A549 (cell line): ENCODE data around the gene GOLT1B. TPM values are rescaled to one million over a fixed set of nuclear protein-coding genes. Genes with fewer than 3 reads are reported as not detected.

ENCODE experiments used
- ATAC-seq, 2 experiments: fragments of 200-7000 bp in 1 of 2; fragments of >200 bp in 1 of 2; cut with Nextera tagmentation in 1 of 2; cut with Tn5 transposase in 1 of 2; 3 replicates each; pipeline versions ENCODE4 v1.8.0 to v1.9.1; 2018 to 2020; ENCODE audit warnings: mild to moderate bottlenecking in 1 of 2, moderate library complexity in 1 of 2
- CTCF ChIA-PET: fragments of 300-600 bp; sonication (Branson Sonifier 250); formaldehyde crosslinking; extraction: SDS; loops from one replicate; lab custom pipeline; 2021; ENCODE audit warnings: antibody characterized with exemption, inconsistent platforms; lab: Yijun Ruan, JAX
- POLR2A ChIA-PET: fragments of 350-600 bp; formaldehyde crosslinking; extraction: SDS; loops from one replicate; lab custom pipeline; 2021; ENCODE audit warnings: antibody characterized with exemption, inconsistent platforms; lab: Yijun Ruan, JAX
- DNase-seq, 2 experiments: peaks; one replicate each; pipeline versions ENCODE4 v3.0.0 to v3.0.0-alpha.2; 2011 to 2016; ENCODE audit warnings: low read depth in 1 of 2, low spot score in 1 of 2
- FAIRE-seq: peaks from 2 replicates; lab custom pipeline; 2011; peaks lifted over from hg19 to GRCh38; lab: Jason Lieb, UNC
- H3K27ac ChIP-seq, 2 experiments: fragments of >200 bp; sonication (Bioruptor Twin); formaldehyde crosslinking; 3 replicates each; pipeline ENCODE4 v1.5.1; 2016 to 2017
- H3K4me1 ChIP-seq: fragments of >200 bp; sonication (Bioruptor Twin); formaldehyde crosslinking; 3 replicates; pipeline ENCODE4 v1.6.1; 2016
- H3K4me2 ChIP-seq: fragments of >200 bp; sonication (Bioruptor Twin); formaldehyde crosslinking; 3 replicates; pipeline ENCODE4 v1.6.1; 2016
- H3K4me3 ChIP-seq: fragments of >200 bp; sonication (Bioruptor Twin); formaldehyde crosslinking; 3 replicates; pipeline ENCODE4 v1.5.1; 2016
- H3K9me3 ChIP-seq: fragments of >200 bp; sonication (Bioruptor Twin); formaldehyde crosslinking; 3 replicates; pipeline ENCODE4 v1.6.1; 2016
- CEBPB ChIP-seq, 2 experiments: fragments of >200 bp in 1 of 2; sonication (Bioruptor Twin) in 1 of 2; formaldehyde crosslinking in 1 of 2; IDR thresholded peaks; 2 replicates each; pipeline ENCODE4 v1.6.1; 2012 to 2016
- CHD2 ChIP-seq: fragments of 150-350 bp; IDR thresholded peaks from 2 replicates; pipeline ENCODE4 v1.6.1; 2014; ENCODE audit warnings: low read length; ENCODE audit not compliant: partially characterized antibody
- EHMT2 ChIP-seq: fragments of 200-600 bp; sonication (generic); IDR thresholded peaks from 2 replicates; pipeline ENCODE4 v1.6.1; 2016; ENCODE audit warnings: antibody characterized with exemption, low read depth, mild to moderate bottlenecking, moderate library complexity
- ESRRA ChIP-seq: fragments of 150-350 bp; IDR thresholded peaks from 2 replicates; pipeline ENCODE4 v1.6.1; 2014; ENCODE audit warnings: mild to moderate bottlenecking, low read length, borderline replicate concordance
- FOSB ChIP-seq: fragments of 250-450 bp; sonication (Bioruptor Pico); IDR thresholded peaks from 2 replicates; pipeline ENCODE4 v1.5.0; 2020; ENCODE audit warnings: mild to moderate bottlenecking, moderate library complexity
- FOSL2 ChIP-seq, 2 experiments: fragments of 450-650 bp in 1 of 2; fragments of >200 bp in 1 of 2; sonication (Bioruptor Twin) in 1 of 2; formaldehyde crosslinking; IDR thresholded peaks; 2 replicates each; pipeline versions ENCODE4 v1.5.0 to v1.6.1; 2016 to 2020; ENCODE audit warnings: mild to moderate bottlenecking in 1 of 2, moderate library complexity in 1 of 2
- HEYL ChIP-seq: fragments of 250-450 bp; sonication (Bioruptor Pico); IDR thresholded peaks from 2 replicates; pipeline ENCODE4 v1.8.0; 2021; ENCODE audit warnings: mild to moderate bottlenecking, moderate library complexity
- HOXA7 ChIP-seq: fragments of 250-450 bp; sonication (Bioruptor Pico); IDR thresholded peaks from 2 replicates; pipeline ENCODE4 v1.5.0; 2020; ENCODE audit warnings: mild to moderate bottlenecking, moderate library complexity
- HOXB13 ChIP-seq: fragments of 250-450 bp; sonication (Bioruptor Pico); IDR thresholded peaks from 2 replicates; pipeline ENCODE4 v1.5.0; 2020; ENCODE audit warnings: low read depth, mild to moderate bottlenecking, moderate library complexity
- JUNB ChIP-seq: fragments of >200 bp; sonication (Bioruptor Twin); formaldehyde crosslinking; IDR thresholded peaks from 2 replicates; pipeline ENCODE4 v1.6.1; 2016
- NPAS2 ChIP-seq: fragments of 250-450 bp; sonication (Bioruptor Pico); IDR thresholded peaks from 2 replicates; pipeline ENCODE4 v1.8.0; 2022; ENCODE audit warnings: mild to moderate bottlenecking, moderate library complexity, borderline replicate concordance
- PHF8 ChIP-seq: fragments of 200-600 bp; sonication (generic); IDR thresholded peaks from 2 replicates; pipeline ENCODE4 v1.6.1; 2016; ENCODE audit warnings: low read depth, mild to moderate bottlenecking, antibody characterized with exemption, moderate library complexity, borderline replicate concordance
- POLR2A ChIP-seq: IDR thresholded peaks from 2 replicates; pipeline ENCODE4 v1.6.1; 2012; ENCODE audit warnings: mild to moderate bottlenecking, low read length
- POLR2AphosphoS2 ChIP-seq: conservative IDR thresholded peaks from 2 replicates; pipeline ENCODE4 v1.6.1; 2012; ENCODE audit warnings: low read length, improper control_type of control experiment, inconsistent platforms
- RARB ChIP-seq: fragments of 250-450 bp; sonication (Bioruptor Pico); IDR thresholded peaks from 2 replicates; pipeline ENCODE4 v1.8.0; 2021; ENCODE audit warnings: mild to moderate bottlenecking, moderate library complexity
- RCOR1 ChIP-seq: fragments of 150-350 bp; IDR thresholded peaks from 2 replicates; pipeline ENCODE4 v1.6.1; 2014; ENCODE audit warnings: antibody characterized with exemption, low read length, low read depth
- RNF2 ChIP-seq: fragments of 200-600 bp; sonication (generic); IDR thresholded peaks from 2 replicates; pipeline ENCODE4 v1.6.1; 2016; ENCODE audit warnings: low read depth, mild to moderate bottlenecking, antibody characterized with exemption, moderate library complexity, borderline replicate concordance
- SMC3 ChIP-seq: fragments of >200 bp; sonication (Bioruptor Twin); formaldehyde crosslinking; IDR thresholded peaks from 3 replicates; pipeline ENCODE4 v1.6.1; 2018; ENCODE audit warnings: inconsistent platforms
- SREBF2 ChIP-seq: fragments of 450-650 bp; IDR thresholded peaks from 2 replicates; pipeline ENCODE4 v1.6.1; 2014; ENCODE audit warnings: mild to moderate bottlenecking, moderate library complexity
- TFCP2L1 ChIP-seq: fragments of 250-450 bp; sonication (Bioruptor Pico); IDR thresholded peaks from 2 replicates; pipeline ENCODE4 v1.5.0; 2021; ENCODE audit warnings: mild to moderate bottlenecking
- TP53 ChIP-seq: fragments of 250-450 bp; sonication (Bioruptor Pico); IDR thresholded peaks from 2 replicates; pipeline ENCODE4 v1.5.0; 2021; ENCODE audit warnings: mild to moderate bottlenecking, moderate library complexity
- ZFP36 ChIP-seq: fragments of 450-650 bp; IDR thresholded peaks from 2 replicates; pipeline ENCODE4 v1.6.1; 2014; ENCODE audit warnings: borderline replicate concordance; ENCODE audit not compliant: partially characterized antibody
- ZSCAN20 ChIP-seq: fragments of 250-450 bp; sonication (Bioruptor Pico); IDR thresholded peaks from 2 replicates; pipeline ENCODE4 v1.8.0; 2022; ENCODE audit warnings: mild to moderate bottlenecking, moderate library complexity
- WGBS: methylation state at CpG from one replicate; pipeline ENCODE4 v1.1.6; 2017; ENCODE audit errors: missing lambda C conversion rate; 5-methylcytosine and 5-hydroxymethylcytosine counted together
- polyA plus RNA-seq, 4 experiments: library from polyadenylated mRNA; depleted of rRNA in 3 of 4; stranded (reverse); fragments of >200 nt; fragmentation: RNase III in 1 of 4; extraction: RNeasy Plus Mini Kit Qiagen cat#74134 plus additional on column Dnase treatment in 1 of 4; gene quantifications; 2 replicates in 3 of 4; 3 replicates in 1 of 4; pipeline ENCODE4 v1.2.3, GENCODE V29; 2011 to 2017
- TF ChIP-seq, protein P1 (sequence below): fragments of 250-450 bp; sonication (Bioruptor Pico); IDR thresholded peaks from 2 replicates; pipeline ENCODE4 v1.5.0; 2021; ENCODE audit warnings: mild to moderate bottlenecking, moderate library complexity, borderline replicate concordance
- TF ChIP-seq, protein P2 (sequence below): fragments of 200-600 bp; sonication (generic); IDR thresholded peaks from 2 replicates; pipeline ENCODE4 v1.6.1; 2016; ENCODE audit warnings: antibody characterized with exemption, mild to moderate bottlenecking, moderate library complexity
- TF ChIP-seq, protein P3 (sequence below): fragments of 150-350 bp; IDR thresholded peaks from 2 replicates; pipeline ENCODE4 v1.6.1; 2014; ENCODE audit warnings: low read depth, mild to moderate bottlenecking, low read length
- TF ChIP-seq, protein P4 (sequence below): fragments of 250-450 bp; sonication (Bioruptor Pico); IDR thresholded peaks from 2 replicates; pipeline ENCODE4 v1.5.0; 2020; ENCODE audit warnings: low read depth, mild to moderate bottlenecking, moderate library complexity

Gene GOLT1B
- polyA plus RNA-seq, 2 of the 4 experiments (the other 2 are of a cell fraction): 73.4 to 80.4 TPM

DNA sequence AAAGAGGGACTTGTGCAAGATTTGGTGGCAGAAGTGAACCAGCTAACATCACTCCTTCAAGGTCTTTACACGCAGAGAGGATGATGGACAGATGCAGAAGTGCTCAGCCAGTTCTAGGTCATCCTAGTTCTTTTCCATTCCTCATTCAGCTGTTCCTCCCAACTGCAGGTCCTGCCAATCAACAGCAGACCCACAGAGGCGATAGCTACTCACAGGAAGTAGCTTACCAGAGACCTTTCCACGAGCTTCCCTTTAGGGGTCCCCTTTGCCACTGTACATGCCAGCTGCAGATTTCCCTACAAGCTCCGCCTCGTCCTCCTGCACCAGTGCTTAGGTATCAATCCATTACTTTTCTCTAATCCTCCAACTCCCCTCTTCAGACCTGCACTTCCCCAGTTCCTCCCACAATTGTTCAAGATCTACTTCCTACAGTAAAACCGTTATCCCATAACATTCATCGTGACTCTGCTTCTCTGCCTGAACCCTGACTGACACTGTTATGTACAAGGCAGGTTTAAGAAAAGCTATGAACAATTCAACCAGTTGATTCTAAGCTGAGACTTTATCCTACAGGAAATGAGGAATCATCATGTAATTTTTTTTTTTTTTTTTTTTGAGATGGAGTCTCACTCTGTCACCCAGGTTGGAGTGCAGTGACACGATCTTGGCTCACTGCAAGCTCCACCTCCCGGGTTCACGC lies 22.7 kb upstream of the GOLT1B start:
- Histone ChIP-seq H3K4me3 (no peak overlapping the region), H3K4me2 (no peak overlapping the region), H3K4me1 (no peaks in the 10 kb centered on the region), H3K27ac (no peak overlapping the region), H3K9me3 (no peaks in the 10 kb centered on the region)
- CTCF ChIA-PET: interaction anchor here (0.5 to 0.6 kb wide), 2 partner anchors 22 to 990 kb away, joined by 3 read pairs; no protein-coding TSS in a partner anchor
- TF ChIP-seq FOSL2 (IDR thresholded peaks at IDR 0.05) (no peak), FOSL2 (CRISPR knock-in tag; IDR thresholded peaks at IDR 0.05) (no peak), CHD2 (no peak), RCOR1 (no peak), RNF2 (no peak), ZSCAN20 (no peak), JUNB (no peak), ESRRA (no peak), POLR2A (no peak)
- TF ChIP-seq, protein P1, sequence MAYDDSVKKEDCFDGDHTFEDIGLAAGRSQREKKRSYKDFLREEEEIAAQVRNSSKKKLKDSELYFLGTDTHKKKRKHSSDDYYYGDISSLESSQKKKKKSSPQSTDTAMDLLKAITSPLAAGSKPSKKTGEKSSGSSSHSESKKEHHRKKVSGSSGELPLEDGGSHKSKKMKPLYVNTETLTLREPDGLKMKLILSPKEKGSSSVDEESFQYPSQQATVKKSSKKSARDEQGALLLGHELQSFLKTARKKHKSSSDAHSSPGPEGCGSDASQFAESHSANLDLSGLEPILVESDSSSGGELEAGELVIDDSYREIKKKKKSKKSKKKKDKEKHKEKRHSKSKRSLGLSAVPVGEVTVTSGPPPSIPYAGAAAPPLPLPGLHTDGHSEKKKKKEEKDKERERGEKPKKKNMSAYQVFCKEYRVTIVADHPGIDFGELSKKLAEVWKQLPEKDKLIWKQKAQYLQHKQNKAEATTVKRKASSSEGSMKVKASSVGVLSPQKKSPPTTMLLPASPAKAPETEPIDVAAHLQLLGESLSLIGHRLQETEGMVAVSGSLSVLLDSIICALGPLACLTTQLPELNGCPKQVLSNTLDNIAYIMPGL (CRISPR knock-in tag): no peak
- TF ChIP-seq, protein P2, sequence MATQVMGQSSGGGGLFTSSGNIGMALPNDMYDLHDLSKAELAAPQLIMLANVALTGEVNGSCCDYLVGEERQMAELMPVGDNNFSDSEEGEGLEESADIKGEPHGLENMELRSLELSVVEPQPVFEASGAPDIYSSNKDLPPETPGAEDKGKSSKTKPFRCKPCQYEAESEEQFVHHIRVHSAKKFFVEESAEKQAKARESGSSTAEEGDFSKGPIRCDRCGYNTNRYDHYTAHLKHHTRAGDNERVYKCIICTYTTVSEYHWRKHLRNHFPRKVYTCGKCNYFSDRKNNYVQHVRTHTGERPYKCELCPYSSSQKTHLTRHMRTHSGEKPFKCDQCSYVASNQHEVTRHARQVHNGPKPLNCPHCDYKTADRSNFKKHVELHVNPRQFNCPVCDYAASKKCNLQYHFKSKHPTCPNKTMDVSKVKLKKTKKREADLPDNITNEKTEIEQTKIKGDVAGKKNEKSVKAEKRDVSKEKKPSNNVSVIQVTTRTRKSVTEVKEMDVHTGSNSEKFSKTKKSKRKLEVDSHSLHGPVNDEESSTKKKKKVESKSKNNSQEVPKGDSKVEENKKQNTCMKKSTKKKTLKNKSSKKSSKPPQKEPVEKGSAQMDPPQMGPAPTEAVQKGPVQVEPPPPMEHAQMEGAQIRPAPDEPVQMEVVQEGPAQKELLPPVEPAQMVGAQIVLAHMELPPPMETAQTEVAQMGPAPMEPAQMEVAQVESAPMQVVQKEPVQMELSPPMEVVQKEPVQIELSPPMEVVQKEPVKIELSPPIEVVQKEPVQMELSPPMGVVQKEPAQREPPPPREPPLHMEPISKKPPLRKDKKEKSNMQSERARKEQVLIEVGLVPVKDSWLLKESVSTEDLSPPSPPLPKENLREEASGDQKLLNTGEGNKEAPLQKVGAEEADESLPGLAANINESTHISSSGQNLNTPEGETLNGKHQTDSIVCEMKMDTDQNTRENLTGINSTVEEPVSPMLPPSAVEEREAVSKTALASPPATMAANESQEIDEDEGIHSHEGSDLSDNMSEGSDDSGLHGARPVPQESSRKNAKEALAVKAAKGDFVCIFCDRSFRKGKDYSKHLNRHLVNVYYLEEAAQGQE: no peak
- no peak for DNase-seq
- no peak for FAIRE-seq
- POLR2A ChIA-PET: interaction anchor here (1.0 to 1.5 kb wide), 2 partner anchors 23 to 178 kb away, joined by 3 read pairs; partner anchors contain the start of genes GOLT1B, LDHB and RECQL
- WGBS: 91% methylated on average over 10 of the region's 10 CpGs
- ATAC-seq: no peak

DNA sequence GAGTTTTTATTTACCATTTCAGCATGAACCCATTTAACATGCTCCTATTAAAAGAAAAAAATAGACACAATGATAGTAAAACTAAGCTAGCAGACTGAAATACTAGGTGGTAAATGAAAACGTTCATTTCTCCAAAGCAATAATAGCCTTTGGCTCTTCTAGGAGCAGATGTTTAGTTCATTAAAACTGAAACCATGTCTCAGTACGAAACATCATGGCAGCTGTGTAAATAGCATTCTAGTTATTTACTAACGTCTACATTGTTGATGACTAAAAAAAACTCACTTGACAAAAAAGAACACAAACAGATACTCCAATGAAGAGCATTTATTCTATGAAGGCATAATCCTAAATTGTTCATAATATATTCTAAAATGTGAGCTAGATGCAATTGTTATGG lies 18.1 kb upstream of the GOLT1B start:
- no peak for TF ChIP-seq RARB (CRISPR knock-in tag)
- TF ChIP-seq, protein P3, sequence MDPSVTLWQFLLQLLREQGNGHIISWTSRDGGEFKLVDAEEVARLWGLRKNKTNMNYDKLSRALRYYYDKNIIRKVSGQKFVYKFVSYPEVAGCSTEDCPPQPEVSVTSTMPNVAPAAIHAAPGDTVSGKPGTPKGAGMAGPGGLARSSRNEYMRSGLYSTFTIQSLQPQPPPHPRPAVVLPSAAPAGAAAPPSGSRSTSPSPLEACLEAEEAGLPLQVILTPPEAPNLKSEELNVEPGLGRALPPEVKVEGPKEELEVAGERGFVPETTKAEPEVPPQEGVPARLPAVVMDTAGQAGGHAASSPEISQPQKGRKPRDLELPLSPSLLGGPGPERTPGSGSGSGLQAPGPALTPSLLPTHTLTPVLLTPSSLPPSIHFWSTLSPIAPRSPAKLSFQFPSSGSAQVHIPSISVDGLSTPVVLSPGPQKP: no peak
- no peak for TF ChIP-seq ZSCAN20
- no peak for TF ChIP-seq TFCP2L1 (CRISPR knock-in tag)
- no peak for TF ChIP-seq CEBPB (IDR thresholded peaks at IDR 0.05)
- no peak for TF ChIP-seq HEYL (CRISPR knock-in tag)
- no peak for TF ChIP-seq SREBF2
- no peak for TF ChIP-seq HOXB13
- no peak for TF ChIP-seq NPAS2
- TF ChIP-seq EHMT2: no peak
- TF ChIP-seq TP53 (CRISPR knock-in tag): no peak
- no peak for TF ChIP-seq HOXA7 (CRISPR knock-in tag)
- no peak for TF ChIP-seq PHF8
- TF ChIP-seq ZFP36: no peak
- TF ChIP-seq SMC3: no peak
- no peak for TF ChIP-seq POLR2AphosphoS2
- TF ChIP-seq JUNB: no peak
- no peak for TF ChIP-seq FOSB (CRISPR knock-in tag)
- TF ChIP-seq, protein P4, sequence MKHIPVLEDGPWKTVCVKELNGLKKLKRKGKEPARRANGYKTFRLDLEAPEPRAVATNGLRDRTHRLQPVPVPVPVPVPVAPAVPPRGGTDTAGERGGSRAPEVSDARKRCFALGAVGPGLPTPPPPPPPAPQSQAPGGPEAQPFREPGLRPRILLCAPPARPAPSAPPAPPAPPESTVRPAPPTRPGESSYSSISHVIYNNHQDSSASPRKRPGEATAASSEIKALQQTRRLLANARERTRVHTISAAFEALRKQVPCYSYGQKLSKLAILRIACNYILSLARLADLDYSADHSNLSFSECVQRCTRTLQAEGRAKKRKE (CRISPR knock-in tag): no peak
- no peak for ATAC-seq
- CTCF ChIA-PET: interaction anchor here (0.9 kb wide), 1 partner anchor 10 kb away, joined by 3 read pairs; no protein-coding TSS in a partner anchor

More for the DNA sequence above, 18.1 kb upstream of the GOLT1B start:
- POLR2A ChIA-PET: no interaction called here
- WGBS: 74% methylated on average over 3 of the region's 3 CpGs
- H3K27ac ChIP-seq: no peak overlapping the region
- no peak overlapping the region for H3K4me2 ChIP-seq
- no peaks in the 10 kb centered on the region for H3K9me3 ChIP-seq
- H3K4me1 ChIP-seq: no peaks in the 10 kb centered on the region
- no peak overlapping the region for H3K4me3 ChIP-seq
- no peak for DNase-seq
- FAIRE-seq: no peak
